Stimulated activated CD4-positive, alpha-beta T cell treated with anti-CD3 and anti-CD28 coated beads, TNF-alpha, amount 100 ng/mL, for 24 hours (primary cell): ENCODE data around the gene SPOCK3.
"Not testable (repeated sequence)": the region's sequence is repeated elsewhere in the genome, so short reads cannot be mapped to it uniquely, and the experiment has no call there.

Source experiments
- DNase-seq, 3 experiments: peaks; one replicate each; pipeline ENCODE4 v3.0.0-alpha.2; 2020; ENCODE audit warnings: low read depth in 3 of 3

Gene SPOCK3

GRCh38 chr4:166823126-166823525 lies 411.2 kb downstream of the SPOCK3 start:
- no peak for DNase-seq

DNA sequence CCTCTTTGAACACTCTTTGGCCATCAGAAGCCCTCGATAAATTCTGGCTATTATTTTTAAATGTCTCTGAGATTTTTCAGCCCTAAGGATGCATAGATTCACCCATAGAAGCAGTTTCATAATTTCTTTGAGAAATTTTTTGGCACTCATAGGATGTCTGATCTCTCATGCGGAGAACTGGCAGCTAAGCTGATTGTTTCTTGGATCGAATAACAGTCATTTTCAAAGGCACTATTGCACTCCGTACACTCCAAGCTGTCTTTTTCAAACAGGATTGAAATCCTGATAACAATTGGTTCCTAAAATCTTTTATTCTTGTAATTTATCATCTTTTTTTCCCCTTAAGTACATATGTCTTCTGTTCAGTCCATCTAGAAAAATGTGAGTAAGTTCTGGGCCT lies 411.9 kb downstream of the SPOCK3 start:
- no peak for DNase-seq

- no peak for DNase-seq
These were observed 417.4 kb downstream of the SPOCK3 start for GRCh38 chr4:166816890-166817289.

- no peak for DNase-seq
These were observed 425.9 kb downstream of the SPOCK3 start for GRCh38 chr4:166808380-166808779.

- DNase-seq, result no peak
These were observed 431.9 kb downstream of the SPOCK3 start for GRCh38 chr4:166802346-166802745.

DNA sequence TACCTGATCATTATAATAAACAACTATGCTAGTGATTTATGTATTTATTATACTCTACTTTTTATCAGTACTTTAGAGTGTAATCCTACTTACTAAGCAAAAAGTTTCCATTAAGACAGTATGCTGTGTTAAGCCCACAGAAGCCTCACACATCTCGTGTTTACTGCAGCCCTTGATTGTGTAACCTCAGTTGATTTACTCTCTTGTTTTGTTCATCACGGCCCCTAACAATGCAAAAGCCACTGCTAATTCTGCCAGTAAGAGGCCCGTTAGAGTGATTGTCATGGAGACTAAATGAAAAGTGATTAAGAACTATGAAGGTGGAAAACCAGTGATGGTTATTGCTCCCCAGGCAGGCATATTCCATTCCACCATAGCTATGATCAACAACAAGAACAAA lies 436.2 kb downstream of the SPOCK3 start:
- no peak for DNase-seq

DNA sequence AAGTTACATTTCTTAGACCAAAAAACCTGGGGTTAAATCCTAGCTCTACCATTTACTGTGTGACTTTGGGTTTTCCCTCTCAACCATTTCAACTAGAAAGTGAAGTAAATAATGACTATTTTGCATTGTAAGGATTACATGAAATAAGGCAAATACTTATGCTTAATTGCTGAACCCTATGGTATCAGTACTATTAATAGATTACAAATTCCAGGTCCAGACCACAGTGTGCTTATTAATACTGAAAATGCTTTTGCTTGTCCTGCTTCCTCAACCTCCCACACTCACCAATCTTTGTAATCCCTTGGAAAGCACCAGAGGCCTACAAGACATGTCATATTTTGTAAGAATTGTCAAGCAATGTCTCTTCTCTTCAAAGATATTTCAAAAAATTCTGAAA lies 456.5 kb downstream of the SPOCK3 start:
- no peak for DNase-seq

- DNase-seq, result no peak
These were observed 471.3 kb downstream of the SPOCK3 start for GRCh38 chr4:166763018-166763417.

DNA sequence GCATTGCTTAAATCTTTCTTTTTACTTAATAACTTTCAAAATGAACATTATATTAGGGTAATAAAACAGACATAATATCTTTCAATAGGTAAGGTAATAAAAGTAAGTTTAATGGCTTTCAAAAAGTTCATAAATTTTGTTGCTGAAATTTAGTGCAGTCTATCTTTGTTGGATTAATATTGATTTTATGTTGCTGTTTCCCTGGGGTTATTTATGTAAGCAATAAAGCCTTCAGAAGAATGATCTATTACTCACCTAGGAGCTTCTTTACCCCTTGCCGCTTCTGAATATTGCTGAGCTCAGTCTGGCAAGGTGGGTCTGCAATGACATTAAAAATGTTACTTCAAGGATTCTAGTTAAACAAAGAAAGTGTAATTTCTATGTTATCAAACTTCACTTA lies 492.6 kb downstream of the SPOCK3 start:
- no peak for DNase-seq

- DNase-seq, result not testable (repeated sequence)
These were observed 495.1 kb downstream of the SPOCK3 start for GRCh38 chr4:166739215-166739614.

DNA sequence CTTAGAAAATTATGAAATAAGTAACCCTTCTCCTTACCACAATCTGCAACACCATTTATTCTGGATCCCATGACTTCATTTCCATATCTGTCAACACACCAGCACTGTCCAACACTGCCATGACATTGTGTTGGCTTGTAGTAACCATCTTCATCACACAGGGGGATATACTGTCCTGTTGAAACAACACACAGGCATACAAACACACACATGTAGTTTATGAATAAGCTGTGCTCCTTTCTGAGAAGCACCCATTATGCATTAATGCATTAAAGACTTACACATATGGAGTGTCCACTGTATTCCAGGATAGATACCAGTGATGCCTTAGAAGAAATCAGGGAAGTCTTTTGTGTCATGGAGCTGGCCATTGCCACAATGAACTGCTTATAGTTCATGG lies 496.9 kb downstream of the SPOCK3 start:
- DNase-seq, result no peak

DNA sequence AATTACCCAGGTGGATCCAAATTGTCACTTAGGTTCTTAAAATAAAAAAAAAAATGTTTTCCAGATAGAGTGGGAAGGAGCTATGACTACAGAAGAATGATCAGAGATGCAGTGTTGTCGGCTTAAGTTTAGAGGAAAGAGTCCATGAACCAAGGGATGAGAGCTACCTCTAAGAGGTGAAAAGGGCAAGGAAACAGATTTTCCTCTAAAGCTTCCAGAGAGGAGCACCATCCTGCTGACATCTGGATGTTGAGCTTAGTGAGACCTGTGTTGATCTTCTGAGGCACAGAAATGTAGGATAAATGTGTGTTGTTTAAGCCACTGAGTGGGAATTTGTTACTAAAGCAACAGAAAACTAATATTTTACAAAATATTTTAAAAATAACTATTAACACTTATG lies 498.7 kb downstream of the SPOCK3 start:
- DNase-seq, result no peak

DNA sequence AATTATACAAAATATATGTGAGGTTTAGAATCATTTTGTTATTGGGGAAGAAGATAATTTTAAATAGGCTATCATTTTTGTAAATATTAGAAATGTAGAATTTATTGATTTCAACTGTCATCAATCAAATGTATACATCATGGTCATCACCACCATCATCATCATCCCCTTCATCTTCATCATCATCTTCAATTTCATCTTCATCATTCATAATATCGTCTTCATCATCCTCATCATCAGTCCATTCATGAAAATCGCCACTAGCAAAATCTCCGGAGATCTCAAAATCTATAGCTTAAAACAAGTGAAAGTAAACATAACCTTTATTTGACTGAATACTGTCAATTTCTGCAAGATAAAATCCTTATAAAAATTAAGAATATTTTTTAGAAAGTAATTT lies 499.5 kb downstream of the SPOCK3 start:
- no peak for DNase-seq

- DNase-seq, result no peak
These were observed 500.6 kb downstream of the SPOCK3 start for GRCh38 chr4:166733686-166734085.

GRCh38 chr4:166726832-166727231 lies 507.5 kb downstream of the SPOCK3 start:
- no peak for DNase-seq

GRCh38 chr4:166724369-166724768 lies 509.9 kb downstream of the SPOCK3 start:
- DNase-seq, result no peak

GRCh38 chr4:166723532-166724140 lies 510.7 kb downstream of the SPOCK3 start:
- no peak for DNase-seq

DNA sequence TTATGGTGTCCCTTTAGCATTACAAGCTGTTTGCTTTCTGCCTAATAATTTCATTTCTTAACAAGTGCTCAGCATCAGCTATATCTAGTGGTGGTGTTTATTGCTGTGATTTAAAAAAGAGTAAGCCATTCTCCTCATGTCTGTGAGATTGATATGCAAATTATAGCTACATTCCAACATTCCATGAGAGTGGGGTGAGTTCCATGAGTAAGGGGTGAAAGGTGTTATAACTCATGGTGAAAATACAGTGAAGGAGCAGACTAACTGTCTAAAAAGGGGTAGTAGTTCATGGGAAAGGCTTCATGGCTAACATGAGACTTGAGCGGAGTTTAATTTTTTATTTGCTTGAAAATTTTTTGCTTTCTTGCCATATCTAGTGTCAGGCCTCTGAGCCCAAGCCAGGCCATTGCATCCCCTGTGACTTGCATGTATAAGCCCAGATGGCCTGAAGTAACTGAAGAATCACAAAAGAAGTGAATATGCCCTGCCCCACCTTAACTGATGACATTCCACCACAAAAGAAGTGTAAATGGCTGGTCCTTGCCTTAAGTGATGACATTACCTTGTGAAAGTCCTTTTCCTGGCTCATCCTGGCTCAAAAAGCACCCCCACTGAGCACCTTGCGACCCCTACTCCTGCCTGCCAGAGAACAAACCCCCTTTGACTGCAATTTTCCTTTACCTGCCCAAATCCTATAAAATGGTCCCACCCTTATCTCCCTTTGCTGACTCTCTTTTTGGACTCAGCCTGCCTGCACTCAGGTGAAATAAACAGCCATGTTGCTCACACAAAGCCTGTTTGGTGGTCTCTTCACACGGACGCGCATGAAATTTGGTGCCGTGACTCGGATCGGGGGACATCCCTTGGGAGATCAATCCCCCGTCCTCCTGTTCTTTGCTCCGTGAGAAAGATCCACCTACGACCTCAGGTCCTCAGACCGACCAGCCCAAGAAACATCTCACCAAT lies 518.3 kb downstream of the SPOCK3 start:
- not testable (repeated sequence) for DNase-seq

- no peak for DNase-seq
These were observed 533.7 kb downstream of the SPOCK3 start for GRCh38 chr4:166700592-166700991.

DNA sequence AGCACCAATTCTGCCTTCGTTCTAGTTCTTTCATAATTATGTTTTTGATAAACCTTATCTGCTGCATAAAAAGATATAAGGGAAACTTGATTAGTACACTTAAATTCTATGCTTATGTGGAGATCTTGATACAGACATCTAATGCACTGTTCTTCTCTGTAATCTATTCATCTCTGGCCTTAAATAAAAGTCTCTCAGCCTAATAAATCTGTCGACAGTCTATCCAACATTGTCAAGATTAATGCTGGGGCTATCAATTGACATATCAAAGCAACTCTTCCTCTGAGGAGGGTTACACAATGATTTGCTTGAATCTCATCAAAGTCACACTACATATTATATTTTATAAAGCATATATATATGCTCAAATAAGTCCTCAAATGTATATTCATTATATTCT lies 545.5 kb downstream of the SPOCK3 start:
- DNase-seq, result no peak

- DNase-seq, result no peak
These were observed 546.5 kb downstream of the SPOCK3 start for GRCh38 chr4:166687828-166688227.
